Measurements from ENCODE around the gene CCL13.
"Not testable (repeated sequence)": the region's sequence is repeated elsewhere in the genome, so short reads cannot be mapped to it uniquely, and the experiment has no call there.

CCL13 gene

GRCh38 chr17:34356194-34356593, at the start of gene CCL13:
Gene CCL13 (plus strand): TSS chr17:34356480. CDS start chr17:34356527, 47 bp downstream.
- H3K27ac Mint-ChIP-seq = no peak within 1 kb of the TSS
- no peak within 1 kb of the TSS for H3K4me3 Mint-ChIP-seq
- H3K36me3 Mint-ChIP-seq = peaks cover 5% of the 10 kb centered on the region
- H3K27me3 Mint-ChIP-seq = peaks cover 11% of the 10 kb centered on the region
- ATAC-seq = no peak
- H3K4me1 Mint-ChIP-seq = no peaks in the 10 kb centered on the region
- H3K9me3 Mint-ChIP-seq = peaks cover 5% of the 10 kb centered on the region

GRCh38 chr17:34307110-34307509, 49.2 kb upstream of the CCL13 start:
- no peak for ATAC-seq
- Mint-ChIP-seq H3K36me3 (no peaks in the 10 kb centered on the region), H3K27ac (no peak overlapping the region), H3K27me3 (peaks cover 19% of the 10 kb centered on the region), H3K4me1 (no peaks in the 10 kb centered on the region), H3K9me3 (no peaks in the 10 kb centered on the region), H3K4me3 (no peak overlapping the region)

GRCh38 chr17:34308371-34308770, 47.9 kb upstream of the CCL13 start:
- no peak for ATAC-seq
- Mint-ChIP-seq H3K4me1 (no peaks in the 10 kb centered on the region), H3K36me3 (no peaks in the 10 kb centered on the region), H3K27me3 (peaks cover 17% of the 10 kb centered on the region), H3K27ac (no peak overlapping the region), H3K4me3 (no peak overlapping the region), H3K9me3 (no peaks in the 10 kb centered on the region)

GRCh38 chr17:34311291-34311690, 45.0 kb upstream of the CCL13 start:
- Mint-ChIP-seq H3K36me3 (no peaks in the 10 kb centered on the region), H3K4me1 (no peaks in the 10 kb centered on the region), H3K27me3 (peaks cover 23% of the 10 kb centered on the region), H3K27ac (no peak overlapping the region), H3K4me3 (no peak overlapping the region), H3K9me3 (no peaks in the 10 kb centered on the region)
- no peak for ATAC-seq

- H3K27ac Mint-ChIP-seq = no peak overlapping the region
- H3K9me3 Mint-ChIP-seq = no peaks in the 10 kb centered on the region
- ATAC-seq = no peak
- no peaks in the 10 kb centered on the region for H3K4me1 Mint-ChIP-seq
- no peaks in the 10 kb centered on the region for H3K36me3 Mint-ChIP-seq
- H3K27me3 Mint-ChIP-seq = peaks cover 31% of the 10 kb centered on the region
- no peak overlapping the region for H3K4me3 Mint-ChIP-seq
Observed at GRCh38 chr17:34312080-34312479, 44.2 kb upstream of the CCL13 start.

GRCh38 chr17:34313164-34313563, 43.1 kb upstream of the CCL13 start:
- peaks cover 31% of the 10 kb centered on the region for H3K27me3 Mint-ChIP-seq
- no peak for ATAC-seq
- H3K27ac Mint-ChIP-seq = no peak overlapping the region
- H3K9me3 Mint-ChIP-seq = no peaks in the 10 kb centered on the region
- H3K36me3 Mint-ChIP-seq = no peaks in the 10 kb centered on the region
- H3K4me3 Mint-ChIP-seq = no peak overlapping the region
- H3K4me1 Mint-ChIP-seq = no peaks in the 10 kb centered on the region

GRCh38 chr17:34314279-34314678, 42.0 kb upstream of the CCL13 start:
- H3K4me3 Mint-ChIP-seq = no peak overlapping the region
- H3K36me3 Mint-ChIP-seq = no peaks in the 10 kb centered on the region
- H3K27me3 Mint-ChIP-seq = peaks cover 31% of the 10 kb centered on the region
- no peak overlapping the region for H3K27ac Mint-ChIP-seq
- H3K4me1 Mint-ChIP-seq = no peaks in the 10 kb centered on the region
- no peak for ATAC-seq
- H3K9me3 Mint-ChIP-seq = no peaks in the 10 kb centered on the region

- Mint-ChIP-seq H3K9me3 (no peaks in the 10 kb centered on the region), H3K27ac (no peak overlapping the region), H3K27me3 (peaks cover 21% of the 10 kb centered on the region), H3K4me3 (no peak overlapping the region), H3K36me3 (no peaks in the 10 kb centered on the region), H3K4me1 (no peaks in the 10 kb centered on the region)
- no peak for ATAC-seq
Observed at GRCh38 chr17:34318474-34318873, 37.8 kb upstream of the CCL13 start.

GRCh38 chr17:34319039-34319483, 37.2 kb upstream of the CCL13 start, which contains the start of gene CCL8:
Gene CCL8 (plus strand): TSS chr17:34319435. CDS start chr17:34319502, 67 bp downstream.
- Mint-ChIP-seq H3K9me3 (peaks cover 5% of the 10 kb centered on the region), H3K4me1 (no peaks in the 10 kb centered on the region), H3K27me3 (peaks cover 20% of the 10 kb centered on the region), H3K36me3 (no peaks in the 10 kb centered on the region), H3K27ac (no peak within 1 kb of the TSS), H3K4me3 (no peak within 1 kb of the TSS)
- ATAC-seq = no peak

GRCh38 chr17:34321964-34322363, 34.3 kb upstream of the CCL13 start:
- peaks cover 5% of the 10 kb centered on the region for H3K36me3 Mint-ChIP-seq
- no peaks in the 10 kb centered on the region for H3K4me1 Mint-ChIP-seq
- H3K27me3 Mint-ChIP-seq = peaks cover 14% of the 10 kb centered on the region
- no peak for ATAC-seq
- no peak overlapping the region for H3K4me3 Mint-ChIP-seq
- H3K27ac Mint-ChIP-seq = no peak overlapping the region
- H3K9me3 Mint-ChIP-seq = peaks cover 12% of the 10 kb centered on the region

GRCh38 chr17:34327580-34327979, 28.7 kb upstream of the CCL13 start:
- not testable (repeated sequence) for ATAC-seq, H3K36me3 Mint-ChIP-seq, H3K27ac Mint-ChIP-seq, H3K4me3 Mint-ChIP-seq, H3K4me1 Mint-ChIP-seq
- peaks cover 32% of the 10 kb centered on the region for H3K27me3 Mint-ChIP-seq
- peaks cover 12% of the 10 kb centered on the region for H3K9me3 Mint-ChIP-seq

GRCh38 chr17:34337701-34338100, 18.6 kb upstream of the CCL13 start:
- H3K27me3 Mint-ChIP-seq = peaks cover 46% of the 10 kb centered on the region
- ATAC-seq = no peak

GRCh38 chr17:34339138-34339770, 17.0 kb upstream of the CCL13 start:
- no peaks in the 10 kb centered on the region for H3K4me1 Mint-ChIP-seq
- no peaks in the 10 kb centered on the region for H3K9me3 Mint-ChIP-seq
- H3K36me3 Mint-ChIP-seq = no peaks in the 10 kb centered on the region
- ATAC-seq = no peak
- H3K4me3 Mint-ChIP-seq = no peak overlapping the region
- peaks cover 62% of the 10 kb centered on the region for H3K27me3 Mint-ChIP-seq
- H3K27ac Mint-ChIP-seq = no peak overlapping the region

More at GRCh38 chr17:34337701-34338100, 18.6 kb upstream of the CCL13 start:
- Mint-ChIP-seq H3K4me3 (no peak overlapping the region), H3K4me1 (no peaks in the 10 kb centered on the region), H3K9me3 (no peaks in the 10 kb centered on the region), H3K27ac (no peak overlapping the region), H3K36me3 (no peaks in the 10 kb centered on the region)

- peaks cover 81% of the 10 kb centered on the region for H3K27me3 Mint-ChIP-seq
- H3K4me3 Mint-ChIP-seq = no peak overlapping the region
- H3K4me1 Mint-ChIP-seq = no peaks in the 10 kb centered on the region
- no peak for ATAC-seq
- H3K36me3 Mint-ChIP-seq = no peaks in the 10 kb centered on the region
- H3K27ac Mint-ChIP-seq = no peak overlapping the region
- no peaks in the 10 kb centered on the region for H3K9me3 Mint-ChIP-seq
Observed at GRCh38 chr17:34341916-34342315, 14.4 kb upstream of the CCL13 start.

GRCh38 chr17:34347063-34347462, 9.2 kb upstream of the CCL13 start:
- H3K27ac Mint-ChIP-seq = no peak overlapping the region
- no peak overlapping the region for H3K4me3 Mint-ChIP-seq
- ATAC-seq = no peak
- H3K36me3 Mint-ChIP-seq = no peaks in the 10 kb centered on the region
- peaks cover 53% of the 10 kb centered on the region for H3K27me3 Mint-ChIP-seq
- no peaks in the 10 kb centered on the region for H3K9me3 Mint-ChIP-seq
- H3K4me1 Mint-ChIP-seq = no peaks in the 10 kb centered on the region

- Mint-ChIP-seq H3K27ac (no peak overlapping the region), H3K27me3 (peaks cover 30% of the 10 kb centered on the region), H3K4me1 (no peaks in the 10 kb centered on the region), H3K9me3 (peaks cover 5% of the 10 kb centered on the region), H3K36me3 (peaks cover 5% of the 10 kb centered on the region), H3K4me3 (no peak overlapping the region)
- ATAC-seq = no peak
Observed at GRCh38 chr17:34349751-34350150, 6.5 kb upstream of the CCL13 start.
